Measurements from ENCODE around the gene DOCK10.

GRCh38 chr2:224883172-224883516 is 159.1 kb downstream of the DOCK10 start:
- TF ChIP-seq MYC (IDR thresholded peaks at IDR 0.05; ENCODE audit: low read depth, low read length) (no peak), CTCF (IDR thresholded peaks at IDR 0.05; ENCODE audit: low read depth, low read length) (no peak), POLR2A (IDR thresholded peaks at IDR 0.05; ENCODE audit: extremely low read depth, insufficient read length) (no peak), MAX (IDR thresholded peaks at IDR 0.05; ENCODE audit: low read depth, low read length) (no peak)
